ENCODE data around the gene POMGNT1.

Gene POMGNT1

GRCh38 chr1:46211051-46211450 lies 12.8 kb upstream of the POMGNT1 start:
- no peak for DNase-seq (ENCODE audit: low read depth in 1 of 2, low spot score in 1 of 2)

- no peak for DNase-seq (ENCODE audit: low read depth in 1 of 2, low spot score in 1 of 2)
These were observed 12.3 kb upstream of the POMGNT1 start for GRCh38 chr1:46210561-46210960.

GRCh38 chr1:46206399-46206798 lies 8.2 kb upstream of the POMGNT1 start:
- no peak for DNase-seq (ENCODE audit: low read depth in 1 of 2, low spot score in 1 of 2)

GRCh38 chr1:46205791-46206190 lies 7.6 kb upstream of the POMGNT1 start:
- no peak for DNase-seq (ENCODE audit: low read depth in 1 of 2, low spot score in 1 of 2)

- DNase-seq (ENCODE audit: low read depth in 1 of 2, low spot score in 1 of 2): no peak
These were observed 6.9 kb upstream of the POMGNT1 start for GRCh38 chr1:46205141-46205540.

GRCh38 chr1:46204406-46204742 lies 6.1 kb upstream of the POMGNT1 start:
- no peak for DNase-seq (ENCODE audit: low read depth in 1 of 2, low spot score in 1 of 2)

- no peak for DNase-seq (ENCODE audit: low read depth in 1 of 2, low spot score in 1 of 2)
These were observed 5.6 kb upstream of the POMGNT1 start for GRCh38 chr1:46203738-46204405.

GRCh38 chr1:46199233-46199749 lies 1.1 kb upstream of the POMGNT1 start:
- DNase-seq (ENCODE audit: low read depth in 1 of 2, low spot score in 1 of 2): no peak

- DNase-seq (ENCODE audit: low read depth in 1 of 2, low spot score in 1 of 2): no peak
These were observed 672 bp downstream of the POMGNT1 start for GRCh38 chr1:46197560-46197963.

GRCh38 chr1:46196609-46197008 lies 1.6 kb downstream of the POMGNT1 start:
- DNase-seq (ENCODE audit: low read depth in 1 of 2, low spot score in 1 of 2): no peak

GRCh38 chr1:46194641-46195193 lies 3.5 kb downstream of the POMGNT1 start:
- DNase-seq (ENCODE audit: low read depth in 1 of 2, low spot score in 1 of 2): no peak

- no peak for DNase-seq (ENCODE audit: low read depth in 1 of 2, low spot score in 1 of 2)
These were observed 4.2 kb downstream of the POMGNT1 start for GRCh38 chr1:46193984-46194570.

GRCh38 chr1:46193285-46193684 lies 4.9 kb downstream of the POMGNT1 start:
- DNase-seq (ENCODE audit: low read depth in 1 of 2, low spot score in 1 of 2): no peak

GRCh38 chr1:46192171-46192570 lies 6.1 kb downstream of the POMGNT1 start:
- DNase-seq (ENCODE audit: low read depth in 1 of 2, low spot score in 1 of 2): no peak

- DNase-seq (ENCODE audit: low read depth in 1 of 2, low spot score in 1 of 2): no peak
These were observed 7.1 kb downstream of the POMGNT1 start for GRCh38 chr1:46191033-46191701.

- DNase-seq (ENCODE audit: low read depth in 1 of 2, low spot score in 1 of 2): no peak
These were observed 7.7 kb downstream of the POMGNT1 start for GRCh38 chr1:46190539-46190938.

- DNase-seq (ENCODE audit: low read depth in 1 of 2, low spot score in 1 of 2): no peak
These were observed 9.8 kb downstream of the POMGNT1 start for GRCh38 chr1:46188295-46189030.

- DNase-seq (ENCODE audit: low read depth in 1 of 2, low spot score in 1 of 2): no peak
These were observed 10.9 kb downstream of the POMGNT1 start for GRCh38 chr1:46187106-46187869.

- DNase-seq (ENCODE audit: low read depth in 1 of 2, low spot score in 1 of 2): no peak
These were observed 12.2 kb downstream of the POMGNT1 start for GRCh38 chr1:46186076-46186475.

GRCh38 chr1:46184920-46185658 lies 13.1 kb downstream of the POMGNT1 start:
- peak in 1 of 2 donors; percentile 42 for DNase-seq (ENCODE audit: low read depth in 1 of 2, low spot score in 1 of 2)
